Measurements from ENCODE around the gene GRIK2.

Gene GRIK2

DNA sequence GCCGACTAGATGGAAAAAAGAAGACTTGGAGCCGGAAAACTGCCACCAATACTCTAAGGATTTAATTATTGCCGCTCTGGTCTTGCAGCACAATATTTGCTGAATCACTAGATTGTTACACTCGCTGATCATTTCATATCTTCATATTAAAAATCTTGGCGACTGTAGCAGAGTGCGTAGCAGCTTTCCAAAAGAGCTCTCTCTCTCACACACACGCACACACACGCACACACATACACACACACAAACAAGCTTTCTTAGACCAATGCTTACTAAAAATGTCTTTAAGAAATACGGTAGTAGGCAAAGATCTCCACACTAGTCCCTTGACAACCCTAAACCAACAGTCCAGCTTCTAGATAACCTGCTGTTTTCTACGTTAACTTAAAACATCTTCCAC, 7.7 kb downstream of the GRIK2 start:
- TF ChIP-seq, protein P1, sequence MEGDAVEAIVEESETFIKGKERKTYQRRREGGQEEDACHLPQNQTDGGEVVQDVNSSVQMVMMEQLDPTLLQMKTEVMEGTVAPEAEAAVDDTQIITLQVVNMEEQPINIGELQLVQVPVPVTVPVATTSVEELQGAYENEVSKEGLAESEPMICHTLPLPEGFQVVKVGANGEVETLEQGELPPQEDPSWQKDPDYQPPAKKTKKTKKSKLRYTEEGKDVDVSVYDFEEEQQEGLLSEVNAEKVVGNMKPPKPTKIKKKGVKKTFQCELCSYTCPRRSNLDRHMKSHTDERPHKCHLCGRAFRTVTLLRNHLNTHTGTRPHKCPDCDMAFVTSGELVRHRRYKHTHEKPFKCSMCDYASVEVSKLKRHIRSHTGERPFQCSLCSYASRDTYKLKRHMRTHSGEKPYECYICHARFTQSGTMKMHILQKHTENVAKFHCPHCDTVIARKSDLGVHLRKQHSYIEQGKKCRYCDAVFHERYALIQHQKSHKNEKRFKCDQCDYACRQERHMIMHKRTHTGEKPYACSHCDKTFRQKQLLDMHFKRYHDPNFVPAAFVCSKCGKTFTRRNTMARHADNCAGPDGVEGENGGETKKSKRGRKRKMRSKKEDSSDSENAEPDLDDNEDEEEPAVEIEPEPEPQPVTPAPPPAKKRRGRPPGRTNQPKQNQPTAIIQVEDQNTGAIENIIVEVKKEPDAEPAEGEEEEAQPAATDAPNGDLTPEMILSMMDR (IDR thresholded peaks at IDR 0.05; ENCODE audit: low read depth, low read length), result no peak
- H3K4me3 ChIP-seq (ENCODE audit: low read depth, low read length), result peak overlapping the region; percentile 55

DNA sequence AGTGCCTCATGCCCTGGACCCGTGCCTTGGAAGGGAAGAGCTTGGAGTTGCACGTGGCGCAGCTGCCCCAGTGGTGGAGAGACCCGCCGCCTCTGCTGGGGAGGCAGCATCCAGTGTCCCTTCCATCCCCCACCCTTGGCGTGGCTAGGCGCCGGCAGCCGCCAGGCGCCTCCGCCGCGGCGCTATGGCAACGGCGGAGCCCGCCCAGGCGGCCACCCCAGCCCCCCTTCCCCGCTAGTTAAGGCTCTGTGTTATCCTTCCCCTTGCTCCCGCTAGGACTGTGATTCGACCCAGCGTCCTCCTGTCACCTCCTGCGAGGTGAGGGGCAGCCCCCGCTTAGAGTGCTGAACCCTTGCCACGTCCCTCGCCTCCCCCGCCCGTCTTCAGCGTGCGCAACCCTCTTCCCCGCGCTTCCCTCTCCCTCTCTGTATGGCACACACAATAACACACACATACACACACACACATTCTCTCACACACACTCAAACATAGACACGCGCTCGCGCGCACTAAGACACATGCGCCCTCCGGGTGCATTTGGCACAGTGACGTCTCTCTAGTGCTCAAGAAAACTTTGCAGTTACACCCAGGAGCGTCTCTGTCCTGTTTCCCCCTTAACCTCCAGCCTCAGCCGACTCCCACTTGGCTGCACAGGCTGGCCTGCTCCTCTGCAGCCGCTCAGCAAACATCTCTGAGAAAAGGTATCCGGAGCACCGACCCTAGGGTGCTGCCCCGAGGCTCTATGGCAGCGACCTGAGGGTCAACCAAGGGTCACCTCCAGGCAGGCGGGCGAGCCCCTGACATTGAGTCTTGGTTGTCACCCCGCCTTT, 8.5 kb downstream of the GRIK2 start:
- TF ChIP-seq, protein P1 (IDR thresholded peaks at IDR 0.05; ENCODE audit: low read depth, low read length), result no peak
- H3K4me3 ChIP-seq (ENCODE audit: low read depth, low read length), result peak overlapping the region; percentile 55

DNA sequence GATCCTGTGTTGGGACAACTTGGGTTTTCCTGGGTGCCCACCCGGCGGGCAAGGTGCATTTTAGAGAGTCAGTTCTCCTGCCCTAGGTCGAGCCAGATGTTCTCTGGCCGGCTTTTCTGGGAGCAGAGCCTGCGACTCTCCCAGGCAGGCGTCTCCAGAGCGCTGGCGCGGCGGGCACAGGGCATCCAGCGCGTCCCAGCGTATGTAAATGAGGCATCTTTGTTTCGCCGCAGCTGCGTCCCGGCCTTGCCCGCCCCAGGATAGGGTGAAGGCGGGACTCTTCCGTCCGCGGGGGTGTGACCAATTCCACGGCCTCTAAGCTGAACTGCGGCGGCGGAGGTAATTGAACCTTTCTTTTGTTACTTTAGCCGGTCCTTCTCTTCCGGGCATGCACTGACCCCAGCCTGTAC, 9.1 kb downstream of the GRIK2 start:
- peak overlapping the region; percentile 55 for H3K4me3 ChIP-seq (ENCODE audit: low read depth, low read length)
- TF ChIP-seq, protein P1 (IDR thresholded peaks at IDR 0.05; ENCODE audit: low read depth, low read length), result no peak

DNA sequence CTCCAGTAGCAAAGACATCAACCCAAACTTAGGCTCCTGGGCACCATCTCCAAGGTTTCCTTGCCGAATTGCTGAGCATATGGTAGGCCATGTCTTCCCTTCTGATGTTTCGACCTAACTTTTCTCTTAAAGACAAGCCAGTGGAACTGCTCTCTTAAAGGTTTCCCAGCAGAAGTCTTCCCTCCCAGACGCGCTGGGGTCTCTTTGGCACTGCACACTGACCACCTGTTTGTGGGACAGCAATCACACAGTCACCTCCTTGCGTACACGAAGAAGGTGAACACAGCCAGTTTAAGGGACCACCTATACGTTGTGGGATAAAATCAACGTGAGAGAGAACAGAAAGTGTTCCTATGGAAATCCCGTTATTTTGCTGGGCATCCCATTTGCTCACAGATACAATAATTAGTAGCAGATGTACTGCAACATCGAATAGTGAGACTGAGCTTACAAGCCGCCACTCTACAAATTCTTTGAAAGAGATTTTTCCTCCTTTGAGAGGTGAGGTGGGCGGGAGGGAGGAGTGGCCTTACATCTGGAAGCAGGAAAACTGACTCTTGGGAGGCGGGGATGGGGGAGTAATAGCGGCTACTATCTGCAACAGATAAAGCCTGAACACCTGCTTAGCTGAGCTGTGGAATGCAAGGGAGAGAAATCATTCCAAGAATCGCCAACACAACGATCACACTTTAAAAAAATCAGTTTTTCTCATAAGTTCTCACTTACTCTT, 9.9 kb downstream of the GRIK2 start:
- TF ChIP-seq, protein P1 (IDR thresholded peaks at IDR 0.05; ENCODE audit: low read depth, low read length), result no peak
- H3K4me3 ChIP-seq (ENCODE audit: low read depth, low read length), result peak overlapping the region; percentile 55

DNA sequence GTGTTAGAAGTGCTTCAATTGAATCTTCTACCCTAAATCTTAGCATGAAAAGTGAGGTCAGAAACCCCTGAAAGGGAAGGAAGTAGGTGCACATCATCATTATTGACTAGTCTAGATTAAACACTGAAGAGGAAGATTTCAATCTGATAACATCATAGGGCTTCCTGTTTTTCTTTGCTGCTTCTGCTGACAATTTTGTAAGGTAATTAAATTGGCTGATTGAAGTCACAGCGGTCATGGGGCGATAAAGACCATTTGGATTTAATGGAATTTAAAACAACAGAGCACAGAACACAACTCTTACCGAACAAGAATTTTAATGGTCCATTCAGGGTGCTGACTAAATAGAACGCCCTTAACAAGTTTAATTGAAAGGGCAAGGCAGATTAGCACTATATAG, 11.3 kb downstream of the GRIK2 start:
- no peak overlapping the region for H3K4me3 ChIP-seq (ENCODE audit: low read depth, low read length)
- TF ChIP-seq, protein P1 (IDR thresholded peaks at IDR 0.05; ENCODE audit: low read depth, low read length), result no peak

DNA sequence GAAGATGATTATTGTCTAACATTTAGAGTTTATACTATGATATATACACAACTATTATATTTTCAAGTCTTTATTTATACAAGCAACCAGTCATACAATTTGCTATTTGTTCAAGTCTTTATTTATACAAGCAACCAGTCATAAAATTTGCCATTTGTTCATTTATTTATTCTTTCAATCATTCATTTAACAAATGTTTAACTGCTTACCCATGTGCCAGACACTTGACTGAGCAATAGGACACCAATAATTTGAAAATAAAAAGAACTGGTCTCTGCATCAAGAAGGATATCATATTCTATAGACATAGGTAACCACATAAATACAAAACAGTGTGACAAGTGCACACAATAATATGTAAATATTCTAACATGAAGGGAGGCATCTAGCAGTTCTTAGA, 20.3 kb downstream of the GRIK2 start:
- H3K4me3 ChIP-seq (ENCODE audit: low read depth, low read length), result no peak overlapping the region
- TF ChIP-seq, protein P1 (IDR thresholded peaks at IDR 0.05; ENCODE audit: low read depth, low read length), result no peak

DNA sequence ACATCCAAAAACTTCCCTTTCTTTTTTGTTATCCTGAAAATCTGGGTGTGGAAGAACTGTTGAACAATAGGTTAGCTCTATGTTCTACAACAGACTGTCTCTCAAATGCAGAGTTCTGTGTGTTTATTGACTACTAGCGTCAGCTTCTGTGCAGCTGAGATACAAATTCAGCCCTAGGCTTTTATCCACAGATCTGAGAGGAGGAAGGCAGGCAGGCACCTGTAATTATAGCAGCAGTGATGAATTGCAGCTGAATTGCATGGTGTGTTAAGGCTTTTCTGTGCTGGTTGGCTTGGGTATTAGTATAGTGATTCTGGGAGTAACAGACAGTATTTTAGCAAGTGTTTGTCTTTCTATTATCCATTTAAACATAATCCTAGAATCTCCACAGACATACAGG, 24.4 kb downstream of the GRIK2 start:
- H3K4me3 ChIP-seq (ENCODE audit: low read depth, low read length), result no peak overlapping the region
- TF ChIP-seq, protein P1 (IDR thresholded peaks at IDR 0.05; ENCODE audit: low read depth, low read length), result no peak

Measured in WI38 (cell line).